ENCODE measurements around the gene TNP2. TPM values are rescaled to one million over a fixed set of nuclear protein-coding genes. Genes with fewer than 3 reads are reported as not detected.
"Not testable (repeated sequence)": the region's sequence is repeated elsewhere in the genome, so short reads cannot be mapped to it uniquely, and the experiment has no call there.

Gene TNP2
- total RNA-seq, 2 donors from 2014 or later, result not detected

- no peaks in the 10 kb centered on the region for H3K27me3 ChIP-seq
- H3K4me3 ChIP-seq, result no peak overlapping the region
- no peaks in the 10 kb centered on the region for H3K9me3 ChIP-seq
- H3K27ac ChIP-seq, result no peak overlapping the region
- intact Hi-C loops (cut with DNase I), result no loop called here
- DNase-seq, result no peak
- no peak overlapping the region for H3K9ac ChIP-seq (ENCODE audit: low read depth in 2 of 2, low read length in 2 of 2)
- H3K4me1 ChIP-seq, result no peaks in the 10 kb centered on the region
- TF ChIP-seq CTCF (IDR thresholded peaks at IDR 0.05), result no peak
- no peaks in the 10 kb centered on the region for H3K36me3 ChIP-seq
These were observed 33.9 kb upstream of the TNP2 start for GRCh38 chr16:11302977-11303376.

- Histone ChIP-seq H3K36me3 (no peaks in the 10 kb centered on the region), H3K9ac (ENCODE audit: low read depth in 2 of 2, low read length in 2 of 2) (no peak overlapping the region), H3K4me3 (no peak overlapping the region), H3K27me3 (no peaks in the 10 kb centered on the region), H3K9me3 (no peaks in the 10 kb centered on the region), H3K4me1 (peaks cover 3% of the 10 kb centered on the region), H3K27ac (no peak overlapping the region)
- intact Hi-C loops (cut with DNase I), result no loop called here
- DNase-seq, result no peak
- TF ChIP-seq CTCF (IDR thresholded peaks at IDR 0.05), result no peak
These were observed 32.7 kb upstream of the TNP2 start for GRCh38 chr16:11301645-11302501.

- Histone ChIP-seq H3K9me3 (no peaks in the 10 kb centered on the region), H3K9ac (ENCODE audit: low read depth in 2 of 2, low read length in 2 of 2) (no peak overlapping the region), H3K4me1 (peaks cover 7% of the 10 kb centered on the region), H3K27ac (no peak overlapping the region), H3K27me3 (no peaks in the 10 kb centered on the region), H3K4me3 (no peak overlapping the region), H3K36me3 (no peaks in the 10 kb centered on the region)
- intact Hi-C loops (cut with DNase I), result no loop called here
- no peak for DNase-seq
- TF ChIP-seq CTCF (IDR thresholded peaks at IDR 0.05), result no peak
These were observed 31.4 kb upstream of the TNP2 start for GRCh38 chr16:11300560-11300892.

GRCh38 chr16:11299865-11300559 is 30.9 kb upstream of the TNP2 start:
- H3K27ac ChIP-seq, result no peak overlapping the region
- no peaks in the 10 kb centered on the region for H3K36me3 ChIP-seq
- H3K9me3 ChIP-seq, result no peaks in the 10 kb centered on the region
- intact Hi-C loops (cut with DNase I), result no loop called here
- no peak for DNase-seq
- no peak overlapping the region for H3K4me3 ChIP-seq
- no peak for TF ChIP-seq CTCF (IDR thresholded peaks at IDR 0.05)
- H3K4me1 ChIP-seq, result peaks cover 7% of the 10 kb centered on the region
- no peak overlapping the region for H3K9ac ChIP-seq (ENCODE audit: low read depth in 2 of 2, low read length in 2 of 2)
- no peaks in the 10 kb centered on the region for H3K27me3 ChIP-seq

GRCh38 chr16:11298950-11299547 is 29.9 kb upstream of the TNP2 start:
- DNase-seq, result not testable (repeated sequence)

More at GRCh38 chr16:11298950-11299547, 29.9 kb upstream of the TNP2 start:
- H3K9ac ChIP-seq (ENCODE audit: low read depth in 2 of 2, low read length in 2 of 2); H3K27me3 ChIP-seq; H3K36me3 ChIP-seq; H3K27ac ChIP-seq; intact Hi-C loops (cut with DNase I); H3K9me3 ChIP-seq; H3K4me3 ChIP-seq; H3K4me1 ChIP-seq: not testable (repeated sequence)

Measured in colonic mucosa (tissue), 4 donors.